ENCODE measurements around the gene RABGGTA. TPM values are rescaled to one million over a fixed set of nuclear protein-coding genes. Genes with fewer than 3 reads are reported as not detected.
A peak's percentile ranks its signal among the peaks of the same experiment; 100 is the strongest.

RABGGTA gene
- polyA plus RNA-seq, 1 experiment = 52.5 TPM

GRCh38 chr14:24273422-24273998 lies 2.1 kb upstream of the RABGGTA start:
- CTCF ChIA-PET = interaction anchor here (0.8 to 3.2 kb wide), 6 partner anchors 11 to 34 kb away, joined by 3 to 12 read pairs (median 3); partner anchors contain the start of genes CIDEB, NOP9 and TINF2
- no peak for DNase-seq (ENCODE audit: low read depth)
- peaks cover 6% of the 10 kb centered on the region for H3K36me3 ChIP-seq (ENCODE audit: control insufficient read depth, insufficient read depth, low read length)
- no peak for TF ChIP-seq CTCF (IDR thresholded peaks at IDR 0.05; ENCODE audit: insufficient read depth, low read depth, low read length)
- H3K4me3 ChIP-seq (ENCODE audit: low read depth, low read length) = no peak overlapping the region
- POLR2A ChIA-PET = no interaction called here
- H3K27me3 ChIP-seq (ENCODE audit: control insufficient read depth, insufficient read depth, low read length) = no peaks in the 10 kb centered on the region

- peaks cover 10% of the 10 kb centered on the region for H3K36me3 ChIP-seq (ENCODE audit: control insufficient read depth, insufficient read depth, low read length)
- CTCF ChIA-PET = interaction anchor here (2.0 to 4.1 kb wide), 7 partner anchors 8 to 35 kb away, joined by 8 to 29 read pairs (median 16); partner anchors contain the start of genes CIDEB, TGM1 and TINF2
- H3K27me3 ChIP-seq (ENCODE audit: control insufficient read depth, insufficient read depth, low read length) = no peaks in the 10 kb centered on the region
- POLR2A ChIA-PET = no interaction called here
- no peak for DNase-seq (ENCODE audit: low read depth)
- H3K4me3 ChIP-seq (ENCODE audit: low read depth, low read length) = no peak overlapping the region
- TF ChIP-seq CTCF (IDR thresholded peaks at IDR 0.05; ENCODE audit: insufficient read depth, low read depth, low read length) = no peak
Observed at GRCh38 chr14:24272467-24272866, 1.1 kb upstream of the RABGGTA start.

GRCh38 chr14:24271834-24272263 lies 452 bp upstream of the RABGGTA start:
- CTCF ChIA-PET = interaction anchor here (1.6 to 4.1 kb wide), 9 partner anchors 9 to 36 kb away, joined by 7 to 29 read pairs (median 11); partner anchors contain the start of genes CIDEB, TGM1 and TINF2
- no peak for TF ChIP-seq CTCF (IDR thresholded peaks at IDR 0.05; ENCODE audit: insufficient read depth, low read depth, low read length)
- POLR2A ChIA-PET = no interaction called here
- H3K36me3 ChIP-seq (ENCODE audit: control insufficient read depth, insufficient read depth, low read length) = peaks cover 13% of the 10 kb centered on the region
- peak overlapping the region; percentile 91 for H3K4me3 ChIP-seq (ENCODE audit: low read depth, low read length)
- H3K27me3 ChIP-seq (ENCODE audit: control insufficient read depth, insufficient read depth, low read length) = no peaks in the 10 kb centered on the region
- no peak for DNase-seq (ENCODE audit: low read depth)

GRCh38 chr14:24270537-24271133 lies 762 bp downstream of the RABGGTA start:
- POLR2A ChIA-PET = no interaction called here

More at GRCh38 chr14:24270537-24271133, 762 bp downstream of the RABGGTA start:
- Histone ChIP-seq H3K4me3 (ENCODE audit: low read depth, low read length) (peak overlapping the region; percentile 91), H3K27me3 (ENCODE audit: control insufficient read depth, insufficient read depth, low read length) (no peaks in the 10 kb centered on the region), H3K36me3 (ENCODE audit: control insufficient read depth, insufficient read depth, low read length) (peaks cover 18% of the 10 kb centered on the region)
- DNase-seq (ENCODE audit: low read depth) = no peak
- CTCF ChIA-PET = interaction anchor here (0.8 to 4.1 kb wide), 13 partner anchors 9 to 38 kb away, joined by 3 to 29 read pairs (median 9); partner anchors contain the start of genes CIDEB, GMPR2, NEDD8 and TGM1
- TF ChIP-seq CTCF (IDR thresholded peaks at IDR 0.05; ENCODE audit: insufficient read depth, low read depth, low read length) = no peak
